GM12878 (cell line): ENCODE data around the gene TGM2. TPM values are rescaled to one million over a fixed set of nuclear protein-coding genes. Genes with fewer than 3 reads are reported as not detected.

Experiments used
- BACH1 ChIP-seq: fragments of 450-650 bp; IDR thresholded peaks from 2 replicates; pipeline ENCODE4 v1.6.1; 2017; ENCODE audit warnings: mild to moderate bottlenecking, borderline replicate concordance
- DPF2 ChIP-seq: fragments of 450-650 bp; IDR thresholded peaks from 2 replicates; pipeline ENCODE4 v1.6.1; 2017; ENCODE audit warnings: mild to moderate bottlenecking
- EP300 ChIP-seq, 2 experiments: fragments of 150-350 bp in 1 of 2; IDR thresholded peaks; 2 replicates each; pipeline ENCODE4 v1.6.1; 2011 to 2012; ENCODE audit warnings: low read depth in 2 of 2, low read length in 2 of 2, borderline replicate concordance in 1 of 2, improper control_type of control experiment in 1 of 2, inconsistent platforms in 1 of 2; ENCODE audit not compliant: control insufficient read depth in 1 of 2
- HSF1 ChIP-seq: fragments of 150-350 bp; IDR thresholded peaks from 2 replicates; pipeline ENCODE4 v1.6.1; 2014; ENCODE audit warnings: mild to moderate bottlenecking, low read depth, low read length
- IKZF2 ChIP-seq, 2 experiments: fragments of 450-650 bp; IDR thresholded peaks; 2 replicates each; pipeline ENCODE4 v1.6.1; 2017; ENCODE audit warnings: mild to moderate bottlenecking in 2 of 2, moderate library complexity in 2 of 2
- MEF2B ChIP-seq: fragments of 450-650 bp; IDR thresholded peaks from 2 replicates; pipeline ENCODE4 v1.6.1; 2018; ENCODE audit warnings: mild to moderate bottlenecking, moderate library complexity; ENCODE audit not compliant: partially characterized antibody, poor library complexity, severe bottlenecking
- NBN ChIP-seq: fragments of 450-650 bp; IDR thresholded peaks from 2 replicates; pipeline ENCODE4 v1.6.1; 2016
- RELA ChIP-seq: fragments of 450-650 bp; IDR thresholded peaks from 2 replicates; pipeline ENCODE4 v1.8.0; 2014; ENCODE audit warnings: borderline replicate concordance; ENCODE audit not compliant: partially characterized antibody
- ZNF687 ChIP-seq: fragments of 450-650 bp; IDR thresholded peaks from 2 replicates; pipeline ENCODE4 v1.6.1; 2017; ENCODE audit warnings: mild to moderate bottlenecking, moderate library complexity
- polyA plus RNA-seq, 11 experiments: library from polyadenylated mRNA; depleted of rRNA in 4 of 11; unstranded in 6 of 11; stranded (reverse) in 5 of 11; fragments of >200 nt; fragmentation: Nextera tagmentation in 4 of 11; fragmentation: Illumina TruSeq in 1 of 11; extraction: Ambion mirVana in 4 of 11; extraction: Trizol in 1 of 11; gene quantifications; 1 replicate in 1 of 11; 2 replicates in 10 of 11; pipeline versions ENCODE4 v1.2.1 to v1.2.3, GENCODE V29; 2011 to 2016; ENCODE audit warnings: inconsistent platforms in 2 of 11, missing spikeins in 2 of 11, low read depth in 1 of 11
- total RNA-seq, 4 experiments: library from RNA; depleted of rRNA in 3 of 4; stranded (reverse); fragments of >200 nt in 3 of 4; fragmentation: Illumina TruSeq in 1 of 4; extraction: Trizol in 1 of 4; gene quantifications; 2 replicates each; pipeline versions ENCODE4 v1.2.1 to v1.2.3, GENCODE V29; 2013 to 2021
- TF ChIP-seq, protein P1 (sequence below): fragments of 450-650 bp; IDR thresholded peaks from 2 replicates; pipeline ENCODE4 v1.6.1; 2016; ENCODE audit warnings: mild to moderate bottlenecking, moderate library complexity, borderline replicate concordance

Gene TGM2
- total and polyA plus RNA-seq, 10 of the 15 experiments (the other 5 are each of a cell fraction or from before 2014, with no cell fraction given) = 0.11 to 1.9 (median 0.51) TPM

DNA sequence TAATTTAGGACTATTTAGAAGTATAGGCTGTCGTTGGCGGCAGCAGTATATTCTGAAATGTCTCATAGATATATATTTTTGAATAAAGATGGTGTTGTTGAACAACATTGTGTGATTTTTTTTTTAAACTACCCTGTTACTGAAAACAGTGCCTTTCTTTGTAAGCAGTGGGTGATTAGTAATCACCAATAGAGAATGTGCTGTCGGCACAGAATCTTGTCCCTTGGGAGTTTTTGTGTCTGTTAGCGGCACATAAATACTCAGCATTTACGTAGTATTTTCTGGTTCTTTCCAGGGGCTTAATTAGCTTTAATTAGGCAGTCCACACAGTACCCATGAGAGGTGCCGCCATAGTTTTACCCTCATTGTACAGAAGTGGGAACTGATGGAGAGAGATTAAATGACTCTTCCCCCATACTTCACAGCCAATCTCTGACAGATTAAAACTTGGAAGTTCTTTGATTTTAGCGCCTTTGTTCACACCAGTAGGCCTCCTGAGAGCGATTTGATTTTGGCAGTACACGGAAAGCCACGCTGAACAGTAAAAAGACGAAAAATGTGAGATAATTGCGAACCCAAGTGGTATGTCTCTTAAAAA, 72.7 kb downstream of the TGM2 start (continued):
- TF ChIP-seq, protein P1, sequence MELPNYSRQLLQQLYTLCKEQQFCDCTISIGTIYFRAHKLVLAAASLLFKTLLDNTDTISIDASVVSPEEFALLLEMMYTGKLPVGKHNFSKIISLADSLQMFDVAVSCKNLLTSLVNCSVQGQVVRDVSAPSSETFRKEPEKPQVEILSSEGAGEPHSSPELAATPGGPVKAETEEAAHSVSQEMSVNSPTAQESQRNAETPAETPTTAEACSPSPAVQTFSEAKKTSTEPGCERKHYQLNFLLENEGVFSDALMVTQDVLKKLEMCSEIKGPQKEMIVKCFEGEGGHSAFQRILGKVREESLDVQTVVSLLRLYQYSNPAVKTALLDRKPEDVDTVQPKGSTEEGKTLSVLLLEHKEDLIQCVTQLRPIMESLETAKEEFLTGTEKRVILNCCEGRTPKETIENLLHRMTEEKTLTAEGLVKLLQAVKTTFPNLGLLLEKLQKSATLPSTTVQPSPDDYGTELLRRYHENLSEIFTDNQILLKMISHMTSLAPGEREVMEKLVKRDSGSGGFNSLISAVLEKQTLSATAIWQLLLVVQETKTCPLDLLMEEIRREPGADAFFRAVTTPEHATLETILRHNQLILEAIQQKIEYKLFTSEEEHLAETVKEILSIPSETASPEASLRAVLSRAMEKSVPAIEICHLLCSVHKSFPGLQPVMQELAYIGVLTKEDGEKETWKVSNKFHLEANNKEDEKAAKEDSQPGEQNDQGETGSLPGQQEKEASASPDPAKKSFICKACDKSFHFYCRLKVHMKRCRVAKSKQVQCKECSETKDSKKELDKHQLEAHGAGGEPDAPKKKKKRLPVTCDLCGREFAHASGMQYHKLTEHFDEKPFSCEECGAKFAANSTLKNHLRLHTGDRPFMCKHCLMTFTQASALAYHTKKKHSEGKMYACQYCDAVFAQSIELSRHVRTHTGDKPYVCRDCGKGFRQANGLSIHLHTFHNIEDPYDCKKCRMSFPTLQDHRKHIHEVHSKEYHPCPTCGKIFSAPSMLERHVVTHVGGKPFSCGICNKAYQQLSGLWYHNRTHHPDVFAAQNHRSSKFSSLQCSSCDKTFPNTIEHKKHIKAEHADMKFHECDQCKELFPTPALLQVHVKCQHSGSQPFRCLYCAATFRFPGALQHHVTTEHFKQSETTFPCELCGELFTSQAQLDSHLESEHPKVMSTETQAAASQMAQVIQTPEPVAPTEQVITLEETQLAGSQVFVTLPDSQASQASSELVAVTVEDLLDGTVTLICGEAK = peak; percentile 88
- TF ChIP-seq HSF1 (peak; percentile 78; the same call in 1 of the 2 replicates), ZNF687 (peak; percentile 75; the same call in 1 of the 2 replicates), IKZF2 (IDR thresholded peaks at IDR 0.05) (peak in 1 of 2 experiments; percentile 54; a peak in 3 of 4 replicates), DPF2 (peak; percentile 72; the same call in 1 of the 2 replicates), NBN (peak; percentile 51; the same call in 1 of the 2 replicates), BACH1 (peak; percentile 14; the same call in 1 of the 2 replicates), EP300 (IDR thresholded peaks at IDR 0.05; ENCODE audit: borderline replicate concordance in 1 of 2, control insufficient read depth in 1 of 2, low read depth in 2 of 2, low read length in 2 of 2) (peak; percentile 88; a peak in 2 of 4 replicates), MEF2B (peak; percentile 97), RELA (no peak)
